Subcutaneous adipose tissue (tissue), 4 donors: ENCODE measurements around the gene GPD1L. TPM values are rescaled to one million over a fixed set of nuclear protein-coding genes. Genes with fewer than 3 reads are reported as not detected.

ENCODE experiments used
- total RNA-seq, 4 donors: library from RNA; depleted of rRNA; stranded (reverse); fragments of >200 nt; gene quantifications; one replicate each; pipeline ENCODE4 v1.1.0, GENCODE V29; 2016
- TF ChIP-seq, protein P1 (sequence below): fragments of 450-650 bp; IDR thresholded peaks from one replicate; pipeline ENCODE4 v1.5.1; 2016; ENCODE audit warnings: low read depth, mild to moderate bottlenecking, control low read depth, antibody characterized with exemption, moderate library complexity

GPD1L gene
- total RNA-seq, result 100 to 1,000 TPM in 1 of 4 donors, 10 to 100 TPM in 3; 75.5 to 180 (median 82.2) TPM

DNA sequence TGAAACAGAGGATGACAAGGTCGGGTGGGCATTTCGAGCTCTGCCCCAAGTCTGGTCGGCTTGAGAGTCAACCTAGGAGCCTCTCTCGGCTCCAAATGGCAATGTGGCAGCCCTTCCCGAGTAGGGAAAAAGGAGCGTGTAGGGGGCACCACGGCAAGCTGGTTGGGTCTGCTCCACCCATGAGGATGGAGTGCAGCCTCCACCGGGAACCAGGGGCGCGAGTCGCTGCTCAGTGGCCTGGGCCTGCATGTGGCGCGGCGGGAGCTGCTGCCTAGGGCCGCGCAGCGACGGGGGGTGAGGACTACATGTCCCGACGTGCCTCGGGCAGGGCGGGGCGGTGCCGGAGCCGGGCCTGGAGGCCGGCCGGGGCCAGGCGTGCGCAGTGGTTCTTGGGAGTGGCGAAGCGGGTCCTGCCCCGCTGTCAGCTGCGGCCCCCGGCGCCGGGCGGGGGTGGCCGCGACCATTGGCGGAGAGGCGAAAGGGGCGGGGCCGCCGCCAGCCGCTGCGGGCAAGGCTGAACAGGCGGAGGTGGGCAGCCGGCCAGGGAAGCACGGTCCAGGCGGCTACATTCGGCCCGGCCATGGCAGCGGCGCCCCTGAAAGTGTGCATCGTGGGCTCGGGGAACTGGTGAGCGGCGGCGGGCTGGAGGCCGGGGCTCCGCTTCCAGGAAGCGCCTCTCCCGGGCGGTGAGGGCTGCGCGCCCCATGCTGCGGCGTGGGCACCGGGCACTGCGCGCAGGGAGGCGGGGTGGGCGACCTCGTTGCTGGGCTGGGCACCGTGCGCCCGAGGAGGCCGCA is at the start of gene GPD1L:
GPD1L (plus strand) TSS at position 489 of the 797 bp plus-strand sequence; CDS start at position 581, 92 bp downstream.
- TF ChIP-seq, protein P1, sequence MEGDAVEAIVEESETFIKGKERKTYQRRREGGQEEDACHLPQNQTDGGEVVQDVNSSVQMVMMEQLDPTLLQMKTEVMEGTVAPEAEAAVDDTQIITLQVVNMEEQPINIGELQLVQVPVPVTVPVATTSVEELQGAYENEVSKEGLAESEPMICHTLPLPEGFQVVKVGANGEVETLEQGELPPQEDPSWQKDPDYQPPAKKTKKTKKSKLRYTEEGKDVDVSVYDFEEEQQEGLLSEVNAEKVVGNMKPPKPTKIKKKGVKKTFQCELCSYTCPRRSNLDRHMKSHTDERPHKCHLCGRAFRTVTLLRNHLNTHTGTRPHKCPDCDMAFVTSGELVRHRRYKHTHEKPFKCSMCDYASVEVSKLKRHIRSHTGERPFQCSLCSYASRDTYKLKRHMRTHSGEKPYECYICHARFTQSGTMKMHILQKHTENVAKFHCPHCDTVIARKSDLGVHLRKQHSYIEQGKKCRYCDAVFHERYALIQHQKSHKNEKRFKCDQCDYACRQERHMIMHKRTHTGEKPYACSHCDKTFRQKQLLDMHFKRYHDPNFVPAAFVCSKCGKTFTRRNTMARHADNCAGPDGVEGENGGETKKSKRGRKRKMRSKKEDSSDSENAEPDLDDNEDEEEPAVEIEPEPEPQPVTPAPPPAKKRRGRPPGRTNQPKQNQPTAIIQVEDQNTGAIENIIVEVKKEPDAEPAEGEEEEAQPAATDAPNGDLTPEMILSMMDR, result no peak

DNA sequence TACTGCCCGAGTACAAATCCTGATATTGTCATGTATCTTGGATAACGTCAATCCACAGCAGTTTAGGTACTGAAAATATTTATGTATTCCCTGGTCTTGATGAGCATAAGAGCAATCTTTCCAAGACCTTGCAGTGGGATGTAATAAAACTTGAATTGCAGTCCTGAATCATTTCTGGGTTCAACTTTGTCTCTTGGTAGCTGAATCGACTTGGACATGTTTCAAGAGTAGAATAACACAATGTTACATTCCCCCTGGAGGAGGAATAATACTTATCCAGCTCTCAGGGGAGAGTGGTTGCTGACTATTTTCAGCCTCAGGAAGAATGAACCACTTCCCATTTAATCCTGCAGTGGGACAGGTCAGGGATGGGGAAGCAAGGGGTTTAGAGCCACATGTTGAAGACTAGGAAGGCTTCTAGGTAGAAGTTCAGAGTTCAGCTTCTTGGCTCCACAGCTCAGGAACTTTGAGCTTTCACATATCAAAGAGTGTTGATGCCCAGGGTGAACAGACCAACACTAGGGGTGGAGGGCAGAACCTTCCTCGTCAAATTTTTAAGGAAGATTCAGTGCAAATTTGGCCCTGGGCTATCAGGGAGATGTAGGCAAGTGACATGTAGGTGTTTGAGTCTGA is 43.4 kb upstream of the GPD1L start:
- TF ChIP-seq, protein P1, result no peak

DNA sequence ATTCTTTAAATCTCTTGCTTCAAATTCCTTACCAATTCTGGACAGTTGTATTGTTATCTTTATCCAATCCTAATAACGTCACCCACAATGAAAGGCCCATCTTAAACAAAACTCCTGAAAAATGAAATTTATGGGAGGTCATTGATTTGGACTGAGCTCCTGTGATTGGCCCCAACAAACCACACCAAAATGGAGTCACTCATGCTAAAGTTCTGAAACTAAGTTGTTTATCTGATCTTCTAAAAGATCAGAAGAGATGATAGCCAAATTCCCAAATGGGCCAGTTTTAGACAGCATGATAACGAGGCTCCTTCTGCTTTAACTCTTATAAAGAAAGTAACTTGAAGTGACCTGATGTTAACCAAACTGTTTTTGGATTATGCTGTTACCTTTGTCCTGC is 39.7 kb upstream of the GPD1L start:
- TF ChIP-seq, protein P1, result no peak

DNA sequence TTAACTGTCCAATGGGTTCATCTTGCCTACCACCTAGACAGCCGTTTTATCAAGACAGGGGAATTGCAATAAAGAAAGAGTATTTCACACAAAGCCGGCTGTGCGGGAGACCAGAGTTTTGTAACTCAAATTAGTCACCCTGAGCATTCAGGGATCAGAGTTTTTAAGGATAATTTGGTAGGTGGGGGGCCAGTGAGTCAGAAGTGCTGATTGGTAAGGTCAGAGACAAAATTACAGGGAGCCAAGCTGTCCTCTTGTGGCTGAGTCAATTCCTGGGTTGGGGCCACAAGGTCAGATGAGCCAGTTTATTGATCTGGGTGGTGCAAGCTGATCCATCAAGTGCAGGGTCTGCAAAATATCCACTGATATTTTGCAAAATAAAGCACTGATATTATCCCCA is 29.9 kb upstream of the GPD1L start:
- TF ChIP-seq, protein P1, result no peak

DNA sequence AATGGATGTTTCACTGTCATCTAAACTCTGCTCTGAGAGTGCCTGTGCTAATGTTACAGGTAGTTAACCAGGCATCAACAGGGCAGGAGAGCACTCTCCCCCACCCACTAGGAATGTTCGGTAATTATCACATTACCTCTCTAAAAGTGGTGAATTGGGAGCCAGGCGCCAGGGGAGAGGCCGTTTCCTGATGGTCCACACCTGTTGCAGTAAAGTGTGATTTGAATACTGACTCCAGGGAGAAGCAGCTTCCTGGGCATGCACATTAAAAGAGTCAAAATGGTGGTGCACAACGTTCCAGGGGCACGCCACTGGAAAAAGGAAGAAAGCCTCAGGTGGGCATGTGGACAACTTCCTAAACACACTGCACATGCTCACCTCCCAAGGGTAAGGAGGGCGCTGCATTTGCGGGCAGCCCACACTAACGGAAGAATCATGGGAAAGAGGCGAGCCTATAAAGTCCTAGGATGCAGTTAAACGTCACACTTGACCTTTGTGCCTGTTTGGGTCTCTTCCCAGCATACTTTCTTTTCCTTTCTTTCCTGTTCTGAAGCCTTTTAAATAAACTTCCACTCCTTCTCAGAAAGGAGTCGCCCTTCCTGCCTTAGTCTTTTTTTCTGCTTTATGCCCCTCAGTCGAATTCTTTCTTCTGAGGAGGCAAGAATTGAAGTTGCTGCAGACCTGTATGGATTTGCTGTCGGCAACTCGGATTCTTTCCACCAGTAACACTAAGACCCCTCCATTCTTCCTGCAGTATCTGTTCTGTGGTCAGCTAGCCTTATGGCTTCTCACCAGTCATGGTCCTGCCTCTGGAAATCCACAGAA is 28.9 kb upstream of the GPD1L start:
- TF ChIP-seq, protein P1, result no peak

DNA sequence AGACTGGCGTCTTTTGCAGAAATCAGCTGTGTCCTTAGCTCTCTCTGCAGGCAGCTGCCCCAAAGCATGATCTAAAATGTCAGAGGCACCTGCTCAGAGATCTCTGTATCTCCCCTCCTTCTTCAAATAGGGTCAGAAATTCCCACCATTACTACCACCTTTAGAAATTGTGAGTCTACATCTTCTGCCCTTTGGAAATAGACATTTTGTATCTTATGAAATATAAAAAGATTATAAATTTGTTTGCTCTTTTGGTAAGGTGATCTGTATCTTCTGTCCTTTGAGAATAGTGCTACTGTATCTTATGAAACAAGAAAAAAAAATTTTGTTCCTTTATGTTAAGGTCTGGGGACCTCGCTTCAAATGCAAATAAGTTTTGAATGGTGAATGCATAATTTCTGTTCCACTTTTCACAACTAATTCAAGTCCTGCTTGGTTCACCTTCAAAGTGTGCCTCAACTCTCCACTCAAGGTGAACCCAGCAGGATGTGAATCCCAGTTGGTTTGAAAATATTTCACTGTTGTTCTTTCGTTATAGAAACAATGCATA is 28.3 kb upstream of the GPD1L start:
- TF ChIP-seq, protein P1, result no peak
